ENCODE results near the gene PACS2. TPM values are rescaled to one million over a fixed set of nuclear protein-coding genes. Genes with fewer than 3 reads are reported as not detected.
A peak's percentile ranks its signal among the peaks of the same experiment; 100 is the strongest.

PACS2 gene
- total RNA-seq, 1 experiment from 2014 or later: 72.5 TPM

DNA sequence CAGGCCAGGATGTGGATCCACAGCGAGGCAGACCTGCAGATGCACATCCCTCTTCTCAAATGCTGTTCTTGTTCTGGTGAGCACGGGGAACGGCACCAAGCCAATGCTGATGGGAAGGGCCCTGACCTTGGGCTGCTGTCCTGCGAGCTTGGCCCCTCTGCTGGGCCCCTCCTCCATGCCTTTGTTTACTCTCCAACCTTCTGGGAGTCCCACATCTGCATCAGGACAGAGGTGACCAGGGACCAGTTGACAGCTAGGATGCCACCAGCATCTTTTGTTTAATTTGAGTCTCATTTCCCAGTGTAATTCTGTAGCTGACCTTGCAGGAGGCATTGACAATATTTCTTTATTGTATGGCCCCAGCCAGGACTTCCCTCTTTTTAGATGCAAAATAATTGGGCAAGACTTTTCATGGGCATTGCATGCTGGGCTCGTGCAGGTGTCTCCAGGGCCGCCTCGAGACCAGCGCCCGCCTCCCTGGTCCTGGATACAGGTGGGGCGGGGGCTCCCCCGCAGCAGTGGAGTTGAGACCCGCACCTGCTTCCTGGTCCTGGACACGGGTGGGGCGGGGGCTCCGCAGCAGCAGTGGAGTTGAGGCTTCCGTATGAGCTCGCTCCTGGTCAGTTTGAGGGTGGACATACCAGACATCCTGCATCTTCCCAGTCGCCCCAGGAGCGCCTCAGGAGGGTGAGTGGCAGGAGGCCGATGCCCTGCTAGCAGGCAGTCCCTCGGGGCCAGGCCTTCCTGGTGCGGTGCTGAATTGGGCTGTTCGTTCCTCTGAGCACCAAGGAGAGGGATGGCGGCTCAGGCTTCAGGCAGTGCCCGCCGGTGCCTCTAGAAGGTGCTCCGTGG, 11.4 kb downstream of the PACS2 start:
- Histone ChIP-seq H3K9ac (ENCODE audit: extremely low read depth, insufficient read length, low read length) (no peak overlapping the region), H3K79me1 (ENCODE audit: insufficient read depth, low read depth, low read length, poor library complexity, severe bottlenecking) (peaks cover 14% of the 10 kb centered on the region), H2BK15ac (ENCODE audit: low read depth, low read length) (no peak overlapping the region), H4K8ac (replicated peaks; ENCODE audit: insufficient read length, low read depth, low read length) (no peak overlapping the region), H3T11ph (ENCODE audit: low read length) (no peak overlapping the region), H3K23ac (ENCODE audit: insufficient read length, low read depth, low read length) (no peak overlapping the region), H3K27ac (ENCODE audit: insufficient read length, low read depth, low read length) (no peak overlapping the region), H3K4me2 (ENCODE audit: insufficient read depth, insufficient read length, low read length) (no peak overlapping the region), H3K23me2 (ENCODE audit: insufficient read length, low read depth, low read length, poor library complexity, severe bottlenecking) (no peaks in the 10 kb centered on the region), H2BK5ac (ENCODE audit: insufficient read length, low read length) (no peak overlapping the region), H3K56ac (ENCODE audit: insufficient read length, low read depth, low read length) (no peak overlapping the region), H4K5ac (ENCODE audit: insufficient read length, low read depth, low read length) (no peak overlapping the region), H3K4ac (ENCODE audit: low read depth, low read length) (no peak overlapping the region), H2BK20ac (ENCODE audit: low read depth, low read length, poor library complexity, severe bottlenecking) (no peak overlapping the region), H3K9me3 (ENCODE audit: control insufficient read depth, low read depth, low read length) (no peaks in the 10 kb centered on the region), H2BK12ac (ENCODE audit: insufficient read length, low read depth, low read length) (no peak overlapping the region), H3K79me2 (ENCODE audit: insufficient read depth, low read length) (peaks cover 15% of the 10 kb centered on the region; the same call in 1 of the 2 replicates), H4K20me1 (ENCODE audit: control insufficient read depth, insufficient read depth, insufficient read length) (peaks cover 4% of the 10 kb centered on the region), H3K27me3 (ENCODE audit: insufficient read depth, low read length) (no peaks in the 10 kb centered on the region), H3K18ac (ENCODE audit: insufficient read length, low read depth, low read length) (no peak overlapping the region), H4K91ac (ENCODE audit: insufficient read length, low read depth, low read length) (no peak overlapping the region), H2AK5ac (ENCODE audit: insufficient read length, low read length) (no peak overlapping the region), H2BK120ac (ENCODE audit: low read depth, low read length, poor library complexity, severe bottlenecking) (no peak overlapping the region), H3K14ac (ENCODE audit: insufficient read depth, low read length) (peak overlapping the region; percentile 69; the same call in 1 of the 2 replicates), H2AFZ (ENCODE audit: low read length) (no peak overlapping the region), H3K4me1 (ENCODE audit: insufficient read depth, low read length) (peaks cover 9% of the 10 kb centered on the region; the same call in 1 of the 2 replicates)
- no peak overlapping the region; a peak in 1 of 5 replicates for H3K4me3 Mint-ChIP-seq
- H3K36me3 Mint-ChIP-seq (ENCODE audit: insufficient read depth in 1 of 3, low read depth in 3 of 3): peaks cover 0 to 5% (median 0%) of the 10 kb centered on the region in 3 experiments; a peak in 4 of 7 replicates
- no peaks in the 10 kb centered on the region for H3K27me3 Mint-ChIP-seq (ENCODE audit: low read depth)
- WGBS (ENCODE audit: extremely low coverage, insufficient read length, low lambda C conversion rate): no CpG with 5 or more reads among the region's 27 CpGs
- no peak for DNase-seq
- peaks cover 61 to 69% of the 10 kb centered on the region in 2 experiments for H3K4me1 Mint-ChIP-seq
- TF ChIP-seq, protein P1, sequence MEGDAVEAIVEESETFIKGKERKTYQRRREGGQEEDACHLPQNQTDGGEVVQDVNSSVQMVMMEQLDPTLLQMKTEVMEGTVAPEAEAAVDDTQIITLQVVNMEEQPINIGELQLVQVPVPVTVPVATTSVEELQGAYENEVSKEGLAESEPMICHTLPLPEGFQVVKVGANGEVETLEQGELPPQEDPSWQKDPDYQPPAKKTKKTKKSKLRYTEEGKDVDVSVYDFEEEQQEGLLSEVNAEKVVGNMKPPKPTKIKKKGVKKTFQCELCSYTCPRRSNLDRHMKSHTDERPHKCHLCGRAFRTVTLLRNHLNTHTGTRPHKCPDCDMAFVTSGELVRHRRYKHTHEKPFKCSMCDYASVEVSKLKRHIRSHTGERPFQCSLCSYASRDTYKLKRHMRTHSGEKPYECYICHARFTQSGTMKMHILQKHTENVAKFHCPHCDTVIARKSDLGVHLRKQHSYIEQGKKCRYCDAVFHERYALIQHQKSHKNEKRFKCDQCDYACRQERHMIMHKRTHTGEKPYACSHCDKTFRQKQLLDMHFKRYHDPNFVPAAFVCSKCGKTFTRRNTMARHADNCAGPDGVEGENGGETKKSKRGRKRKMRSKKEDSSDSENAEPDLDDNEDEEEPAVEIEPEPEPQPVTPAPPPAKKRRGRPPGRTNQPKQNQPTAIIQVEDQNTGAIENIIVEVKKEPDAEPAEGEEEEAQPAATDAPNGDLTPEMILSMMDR (conservative IDR thresholded peaks at IDR 0.05): no peak
- H3K9me3 Mint-ChIP-seq: no peaks in the 10 kb centered on the region
- H3K27ac Mint-ChIP-seq: no peak overlapping the region
